Fibroblast of skin of abdomen (primary cell): Measurements from ENCODE around the gene ANP32B.

Experiments used
- DNase-seq: peaks from one replicate; pipeline ENCODE4 v3.0.0-alpha.2; 2013

The ANP32B gene

GRCh38 chr9:98031935-98032334 lies 48.8 kb downstream of the ANP32B start:
- DNase-seq = peak; percentile 51

DNA sequence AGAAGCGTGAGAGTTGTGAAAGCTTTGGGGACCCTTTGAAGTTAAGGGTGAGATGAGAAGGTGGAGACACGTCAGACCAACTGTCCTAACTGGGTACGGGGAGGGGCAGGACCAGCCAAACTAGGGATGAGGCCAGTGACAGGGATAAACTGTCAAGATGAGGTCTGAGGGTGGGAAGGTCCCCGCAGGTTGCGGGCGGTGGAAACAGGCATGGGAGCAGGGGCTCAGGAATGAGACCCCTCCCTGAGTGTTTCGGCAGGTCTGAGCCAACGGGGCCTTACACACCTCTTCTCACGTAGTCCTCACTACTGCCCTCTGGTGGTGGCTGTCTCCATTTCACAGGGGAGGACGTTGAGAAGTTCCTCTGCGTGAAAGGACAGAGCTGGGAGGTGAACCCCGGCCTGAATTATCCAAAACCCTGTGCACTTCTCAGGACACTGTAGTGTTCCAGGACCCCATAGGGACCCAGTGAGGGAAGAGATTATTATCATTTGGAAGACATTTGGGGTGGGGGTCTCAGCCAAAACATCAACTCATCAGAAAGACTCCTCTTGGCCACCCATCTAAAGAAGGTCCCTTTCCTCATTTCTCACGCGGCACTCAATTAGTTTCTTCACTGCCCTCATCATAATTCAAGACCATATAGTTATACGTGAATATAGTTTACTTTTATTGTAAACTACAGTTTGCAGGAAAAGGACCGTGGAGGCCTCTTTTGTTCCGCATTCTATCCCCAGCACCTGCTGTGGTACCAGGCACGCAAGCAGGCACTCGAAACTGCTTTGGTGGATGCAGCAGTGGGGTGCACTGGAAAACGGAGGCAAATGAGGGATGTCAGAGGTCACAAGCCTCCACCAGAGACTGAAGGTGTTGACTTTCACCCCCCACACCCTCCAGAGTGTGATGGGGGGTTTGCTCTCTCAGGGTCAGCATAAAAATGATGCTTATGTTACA lies 51.7 kb downstream of the ANP32B start:
- DNase-seq = peak; percentile 59

DNA sequence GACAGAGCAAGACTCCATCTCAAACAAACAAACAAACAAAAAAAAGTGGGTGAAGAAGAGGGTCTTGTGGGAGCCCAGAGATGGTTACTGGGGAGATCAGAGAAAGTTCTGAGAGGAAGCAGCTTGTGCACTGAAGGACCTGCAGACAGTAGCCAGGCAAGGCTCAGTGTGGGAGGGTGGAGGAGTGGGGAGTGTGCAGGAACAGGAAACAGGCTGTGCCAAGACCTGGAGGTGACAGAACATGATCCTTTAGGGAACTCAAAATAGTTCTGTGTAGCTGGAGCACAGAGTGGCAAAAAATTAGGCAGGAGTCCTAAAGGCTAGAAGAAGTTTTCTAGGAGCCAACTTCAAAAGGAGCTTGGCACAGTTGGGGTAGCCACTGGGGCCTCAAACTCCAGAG lies 54.2 kb downstream of the ANP32B start:
- DNase-seq = no peak

DNA sequence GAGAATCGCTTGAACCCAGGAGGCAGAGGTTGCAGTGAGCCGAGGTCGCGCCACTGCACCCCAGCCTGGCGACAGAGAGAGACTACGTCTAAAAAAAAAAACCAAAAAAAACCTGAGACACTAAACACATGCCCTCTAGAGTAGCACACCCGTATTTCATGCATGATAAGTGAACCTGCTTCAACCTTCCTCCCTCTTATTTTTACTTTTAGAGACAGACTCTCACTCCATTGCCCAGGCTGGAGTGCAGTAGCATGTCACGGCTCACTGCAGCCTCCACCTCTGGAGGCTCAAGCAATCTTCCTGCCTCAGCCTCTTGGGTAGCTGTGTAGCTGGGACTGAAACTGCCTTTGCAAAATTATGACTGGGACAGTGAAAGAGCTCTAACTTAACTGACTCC lies 55.8 kb downstream of the ANP32B start:
- DNase-seq = no peak

GRCh38 chr9:98039607-98040017 lies 56.5 kb downstream of the ANP32B start:
- DNase-seq = no peak

- no peak for DNase-seq
Measured at GRCh38 chr9:98040212-98040611, 57.1 kb downstream of the ANP32B start.

GRCh38 chr9:98043915-98044314 lies 60.8 kb downstream of the ANP32B start:
- DNase-seq = no peak

DNA sequence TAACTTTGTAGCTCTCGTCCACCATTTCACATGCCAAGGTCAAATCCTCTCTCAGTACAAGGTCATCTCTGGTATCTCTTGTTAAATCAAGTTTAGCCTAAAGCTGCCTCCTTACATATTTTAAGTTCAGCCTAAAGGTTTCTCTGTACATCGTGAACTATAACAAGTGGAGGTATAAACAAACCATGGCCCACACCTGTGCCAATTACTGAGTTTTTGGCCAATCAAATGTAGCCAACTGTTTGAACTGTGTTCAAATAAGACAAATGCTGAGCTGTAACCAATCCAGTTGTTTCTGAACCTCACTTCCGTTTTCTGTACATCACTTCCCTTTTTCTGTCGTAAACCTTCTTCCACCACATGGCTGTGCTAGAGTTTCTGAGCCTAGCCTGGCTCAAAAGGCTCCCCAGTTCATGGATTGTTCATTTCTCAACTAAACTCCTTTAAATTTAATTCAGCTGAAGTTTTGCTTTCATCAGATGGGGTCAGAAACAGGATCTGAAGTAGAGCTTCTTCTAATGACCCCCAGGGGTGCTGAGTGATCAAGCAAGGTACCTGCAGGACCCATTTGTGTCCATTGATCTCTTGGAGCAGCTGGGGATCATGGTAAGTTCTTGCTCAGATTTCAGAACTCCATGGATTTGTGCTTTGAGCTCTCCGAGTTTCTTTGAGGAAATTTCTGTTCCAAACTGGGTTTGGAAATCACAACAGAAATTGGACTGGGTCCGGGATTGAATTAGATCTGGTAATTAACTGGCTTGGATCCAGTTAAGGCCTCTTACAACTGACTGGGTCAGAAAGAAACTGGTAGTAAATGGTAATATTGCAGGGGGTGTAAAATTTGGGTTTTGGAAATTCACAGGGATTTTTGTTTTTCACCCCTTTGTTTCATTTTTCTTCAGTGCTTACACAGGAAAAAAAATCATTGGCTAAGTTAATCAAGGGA lies 62.4 kb downstream of the ANP32B start:
- DNase-seq = no peak

GRCh38 chr9:98046180-98046543 lies 63.0 kb downstream of the ANP32B start:
- no peak for DNase-seq

DNA sequence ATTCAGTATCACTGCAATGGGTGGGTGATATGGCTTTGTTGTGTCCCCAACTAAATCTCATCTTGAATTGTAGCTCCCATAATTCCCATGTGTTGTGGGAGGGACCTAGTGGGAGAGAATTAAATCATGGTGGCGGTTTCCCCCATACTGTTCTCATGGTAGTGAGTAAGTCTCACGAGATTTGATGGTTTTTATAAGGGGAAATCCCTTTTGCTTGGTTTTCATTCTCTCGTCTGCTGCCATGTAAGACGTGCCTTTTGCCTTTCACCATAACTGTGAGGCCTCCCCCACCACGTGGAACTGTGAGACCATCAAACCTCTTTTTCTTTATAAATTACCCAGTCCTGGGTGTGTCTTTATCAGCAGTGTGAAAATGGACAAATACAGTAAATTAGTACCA lies 63.9 kb downstream of the ANP32B start:
- no peak for DNase-seq

- no peak for DNase-seq
Measured at GRCh38 chr9:98049288-98050072, 66.3 kb downstream of the ANP32B start.

- no peak for DNase-seq
Measured at GRCh38 chr9:98050351-98050750, 67.2 kb downstream of the ANP32B start.

DNA sequence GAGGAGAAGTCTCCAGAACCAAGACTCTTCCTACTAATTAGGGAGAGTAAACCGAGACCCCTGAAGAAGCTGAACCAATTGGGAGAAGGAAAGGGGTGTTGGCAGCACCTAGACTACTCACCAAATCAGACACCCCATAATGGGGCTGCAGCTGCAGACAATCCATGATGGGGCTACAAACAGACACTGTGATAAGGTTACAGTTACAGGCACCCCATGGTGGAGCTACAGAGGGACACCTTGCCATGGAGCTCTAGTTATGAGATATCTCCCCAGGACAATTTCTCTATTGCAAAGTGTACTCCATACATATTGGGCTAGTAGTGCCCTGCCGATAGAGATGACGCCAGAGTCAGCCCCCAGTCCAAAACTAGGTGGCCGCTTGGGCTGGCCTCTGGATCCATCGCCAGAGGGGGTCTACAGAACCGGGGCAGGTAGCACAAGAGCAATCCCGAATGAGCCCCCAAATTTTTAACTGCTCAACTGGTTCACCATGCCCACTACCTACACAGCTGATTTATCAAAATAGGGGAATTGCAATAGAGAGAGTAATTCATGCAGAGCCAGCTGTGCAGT lies 71.3 kb downstream of the ANP32B start:
- DNase-seq = no peak

DNA sequence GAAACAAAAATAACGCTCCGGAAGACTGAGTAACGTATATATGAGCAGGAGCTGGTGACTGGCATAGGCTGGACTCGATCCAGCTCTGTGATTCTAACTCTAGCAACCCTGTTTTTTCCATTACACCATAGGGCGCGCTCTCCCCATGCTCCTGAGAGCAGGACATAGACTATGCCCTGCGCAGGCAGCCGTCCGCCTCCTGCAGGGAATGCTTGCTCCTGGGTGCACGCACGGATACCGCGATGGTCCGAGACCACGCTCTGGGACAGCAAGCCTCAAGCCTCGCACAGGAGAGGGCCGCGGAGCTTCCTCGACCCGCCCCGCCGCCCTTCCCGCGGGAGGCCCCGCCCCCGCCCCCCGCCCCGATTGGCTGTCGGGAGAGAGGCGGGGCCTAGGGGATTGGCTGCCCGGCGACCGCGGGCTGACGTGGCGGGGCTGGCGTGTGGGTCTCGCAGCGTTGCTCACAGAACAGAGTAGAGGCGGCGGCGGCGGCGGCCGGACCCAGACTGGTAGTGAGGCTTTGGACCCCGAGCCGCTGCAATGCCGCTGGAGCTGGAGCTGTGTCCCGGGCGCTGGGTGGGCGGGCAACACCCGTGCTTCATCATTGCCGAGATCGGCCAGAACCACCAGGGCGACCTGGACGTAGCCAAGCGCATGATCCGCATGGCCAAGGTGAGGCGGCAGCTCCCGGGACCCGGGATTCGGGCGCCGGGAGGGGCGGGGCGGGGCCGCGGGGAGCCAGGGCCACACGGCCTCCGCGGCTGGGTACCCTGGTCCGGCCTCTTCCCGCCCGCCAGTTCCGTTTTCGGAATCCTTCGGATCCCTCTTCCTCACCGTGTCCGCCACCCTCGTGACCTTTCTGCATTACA lies 73.4 kb downstream of the ANP32B start, which contains the start of gene NANS:
NANS (plus strand) TSS at position 464 of the 869 bp plus-strand sequence; CDS start at position 541, 77 bp downstream.
- DNase-seq = peak; percentile 93

DNA sequence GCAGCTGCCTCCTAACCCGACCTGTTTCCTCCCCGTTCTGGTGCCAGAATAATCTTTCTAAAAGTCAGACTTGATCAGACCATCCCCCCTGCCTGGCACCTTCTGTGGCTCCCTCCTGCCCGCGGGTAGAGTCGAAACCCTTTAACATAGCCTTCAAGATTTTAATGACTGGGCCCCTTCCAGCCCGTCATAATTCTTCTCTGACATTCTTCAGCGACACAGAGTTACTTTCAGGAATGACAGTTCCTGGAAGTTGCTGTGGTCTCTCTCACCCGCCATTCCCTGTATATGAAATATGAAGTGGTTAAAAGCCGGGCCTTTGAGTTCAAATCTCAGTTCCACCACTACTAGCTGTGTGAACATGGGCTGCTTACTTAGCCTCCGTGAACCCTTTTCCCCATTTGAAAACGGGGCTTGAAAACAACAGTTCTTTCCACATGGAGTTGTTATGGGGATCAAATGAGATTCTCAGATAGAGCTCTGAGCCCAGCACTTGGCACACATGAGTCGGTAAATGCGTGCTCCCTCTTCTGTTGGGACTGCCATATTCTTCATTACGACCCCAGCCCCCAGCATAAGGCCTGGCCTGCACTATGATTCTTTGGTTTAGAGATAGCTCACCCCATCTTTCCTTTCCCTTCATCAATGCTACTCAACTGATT lies 74.1 kb downstream of the ANP32B start:
- peak; percentile 28 for DNase-seq

DNA sequence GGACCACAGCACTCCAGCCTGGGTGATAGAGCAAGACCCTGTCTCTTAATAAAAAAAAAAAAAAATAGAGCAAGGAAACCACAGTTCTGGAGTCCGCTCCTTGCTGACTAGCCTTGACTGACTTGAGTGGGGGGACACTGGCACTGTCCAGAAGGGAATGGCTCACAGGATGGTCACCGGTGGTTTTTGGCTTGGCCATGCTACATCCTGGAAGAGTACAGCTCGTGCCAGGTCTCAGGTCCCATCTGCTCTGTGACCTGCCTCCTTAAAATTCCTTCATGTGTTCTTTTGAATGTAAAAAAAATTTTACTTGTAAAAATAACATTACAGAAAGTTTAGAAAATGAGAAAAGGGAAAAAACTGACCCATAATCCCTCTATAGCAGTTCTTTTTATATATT lies 79.0 kb downstream of the ANP32B start:
- no peak for DNase-seq

GRCh38 chr9:98064623-98065392 lies 81.7 kb downstream of the ANP32B start:
- DNase-seq = no peak
